Measurements from ENCODE around the gene VPREB1. TPM values are rescaled to one million over a fixed set of nuclear protein-coding genes. Genes with fewer than 3 reads are reported as not detected.
"Not testable (repeated sequence)": the region's sequence is repeated elsewhere in the genome, so short reads cannot be mapped to it uniquely, and the experiment has no call there.

The VPREB1 gene
- total RNA-seq, 2 donors from 2014 or later, result not detected

- H3K36me3 Mint-ChIP-seq; ATAC-seq; H3K27ac Mint-ChIP-seq; DNase-seq (ENCODE audit: low spot score in 2 of 2); H3K9me3 Mint-ChIP-seq: not testable (repeated sequence)
Observed at GRCh38 chr22:22262332-22263074, 17.9 kb downstream of the VPREB1 start.

- not testable (repeated sequence) for DNase-seq (ENCODE audit: low spot score in 2 of 2); ATAC-seq; H3K9me3 Mint-ChIP-seq
Observed at GRCh38 chr22:22263823-22264222, 19.2 kb downstream of the VPREB1 start.

GRCh38 chr22:22270036-22270676 is 25.6 kb downstream of the VPREB1 start:
- DNase-seq (ENCODE audit: low spot score in 2 of 2), result not testable (repeated sequence)

More at GRCh38 chr22:22263823-22264222, 19.2 kb downstream of the VPREB1 start:
- not testable (repeated sequence) for H3K36me3 Mint-ChIP-seq, H3K27ac Mint-ChIP-seq

GRCh38 chr22:22277423-22277822 is 32.8 kb downstream of the VPREB1 start:
- not testable (repeated sequence) for ATAC-seq; H3K9me3 Mint-ChIP-seq; H3K27ac Mint-ChIP-seq; H3K36me3 Mint-ChIP-seq; DNase-seq (ENCODE audit: low spot score in 2 of 2)

More at GRCh38 chr22:22270036-22270676, 25.6 kb downstream of the VPREB1 start:
- not testable (repeated sequence) for H3K27ac Mint-ChIP-seq, H3K9me3 Mint-ChIP-seq, ATAC-seq, H3K36me3 Mint-ChIP-seq

GRCh38 chr22:22284962-22285756 is 40.6 kb downstream of the VPREB1 start:
- ATAC-seq; H3K36me3 Mint-ChIP-seq; H3K9me3 Mint-ChIP-seq; H3K27ac Mint-ChIP-seq; DNase-seq (ENCODE audit: low spot score in 2 of 2): not testable (repeated sequence)

GRCh38 chr22:22286390-22287105 is 42.0 kb downstream of the VPREB1 start:
- not testable (repeated sequence) for ATAC-seq, H3K36me3 Mint-ChIP-seq

GRCh38 chr22:22287106-22287626 is 42.6 kb downstream of the VPREB1 start:
- H3K36me3 Mint-ChIP-seq; ATAC-seq; DNase-seq (ENCODE audit: low spot score in 2 of 2); H3K27ac Mint-ChIP-seq; H3K9me3 Mint-ChIP-seq: not testable (repeated sequence)

More at GRCh38 chr22:22286390-22287105, 42.0 kb downstream of the VPREB1 start:
- not testable (repeated sequence) for H3K9me3 Mint-ChIP-seq; H3K27ac Mint-ChIP-seq; DNase-seq (ENCODE audit: low spot score in 2 of 2)

GRCh38 chr22:22289666-22290065 is 45.1 kb downstream of the VPREB1 start:
- peak overlapping the region; percentile 46 to 82 for H3K27ac Mint-ChIP-seq
- DNase-seq (ENCODE audit: low spot score in 2 of 2); H3K36me3 Mint-ChIP-seq; H3K9me3 Mint-ChIP-seq; ATAC-seq: not testable (repeated sequence)

GRCh38 chr22:22291129-22291806 is 46.7 kb downstream of the VPREB1 start:
- ATAC-seq; H3K9me3 Mint-ChIP-seq; DNase-seq (ENCODE audit: low spot score in 2 of 2); H3K36me3 Mint-ChIP-seq: not testable (repeated sequence)
- peak overlapping the region in 1 of 2 donors; percentile 49 for H3K27ac Mint-ChIP-seq

GRCh38 chr22:22292656-22293055 is 48.1 kb downstream of the VPREB1 start:
- H3K27ac Mint-ChIP-seq; DNase-seq (ENCODE audit: low spot score in 2 of 2); H3K36me3 Mint-ChIP-seq; H3K9me3 Mint-ChIP-seq; ATAC-seq: not testable (repeated sequence)

- ATAC-seq; H3K9me3 Mint-ChIP-seq; DNase-seq (ENCODE audit: low spot score in 2 of 2); H3K36me3 Mint-ChIP-seq: not testable (repeated sequence)
- peak overlapping the region; percentile 77 to 79 for H3K27ac Mint-ChIP-seq
Observed at GRCh38 chr22:22293436-22293835, 48.9 kb downstream of the VPREB1 start.

GRCh38 chr22:22294641-22295040 is 50.1 kb downstream of the VPREB1 start:
- not testable (repeated sequence) for H3K27ac Mint-ChIP-seq; H3K9me3 Mint-ChIP-seq; ATAC-seq; DNase-seq (ENCODE audit: low spot score in 2 of 2); H3K36me3 Mint-ChIP-seq

All from activated naive CD4-positive, alpha-beta T cell treated with anti-CD3 and anti-CD28 coated beads, Interleukin-2, amount 50 U/mL, for 72 hours (primary cell).